ENCODE data around the gene DSCAM.
A peak's percentile ranks its signal among the peaks of the same experiment; 100 is the strongest.

The DSCAM gene

GRCh38 chr21:40160911-40161310, 686.0 kb downstream of the DSCAM start:
- no peak for FAIRE-seq

- no peak for FAIRE-seq
These were observed 688.6 kb downstream of the DSCAM start for GRCh38 chr21:40158366-40158765.

- no peak for FAIRE-seq
These were observed 691.4 kb downstream of the DSCAM start for GRCh38 chr21:40155563-40155962.

- FAIRE-seq = no peak
These were observed 693.6 kb downstream of the DSCAM start for GRCh38 chr21:40153351-40153750.

GRCh38 chr21:40152476-40152875, 694.5 kb downstream of the DSCAM start:
- no peak for FAIRE-seq

GRCh38 chr21:40151611-40152010, 695.3 kb downstream of the DSCAM start:
- FAIRE-seq = no peak

GRCh38 chr21:40146216-40146837, 700.6 kb downstream of the DSCAM start:
- no peak for FAIRE-seq

GRCh38 chr21:40143822-40144525, 703.0 kb downstream of the DSCAM start:
- peak; percentile 48 for FAIRE-seq

GRCh38 chr21:40141621-40142020, 705.3 kb downstream of the DSCAM start:
- FAIRE-seq = no peak

GRCh38 chr21:40140675-40141074, 706.3 kb downstream of the DSCAM start:
- FAIRE-seq = no peak

GRCh38 chr21:40139636-40140035, 707.3 kb downstream of the DSCAM start:
- no peak for FAIRE-seq

- no peak for FAIRE-seq
These were observed 710.4 kb downstream of the DSCAM start for GRCh38 chr21:40136571-40136970.

- no peak for FAIRE-seq
These were observed 712.0 kb downstream of the DSCAM start for GRCh38 chr21:40134731-40135492.

GRCh38 chr21:40130476-40130875, 716.5 kb downstream of the DSCAM start:
- FAIRE-seq = no peak

GRCh38 chr21:40129809-40130208, 717.1 kb downstream of the DSCAM start:
- FAIRE-seq = no peak

GRCh38 chr21:40128891-40129290, 718.1 kb downstream of the DSCAM start:
- no peak for FAIRE-seq

GRCh38 chr21:40120940-40121575, 725.9 kb downstream of the DSCAM start:
- FAIRE-seq = no peak

- no peak for FAIRE-seq
These were observed 728.4 kb downstream of the DSCAM start for GRCh38 chr21:40118527-40118926.

GRCh38 chr21:40117236-40117635, 729.7 kb downstream of the DSCAM start:
- no peak for FAIRE-seq

- no peak for FAIRE-seq
These were observed 731.2 kb downstream of the DSCAM start for GRCh38 chr21:40115775-40116174.

- FAIRE-seq = no peak
These were observed 744.3 kb downstream of the DSCAM start for GRCh38 chr21:40102682-40103081.

- no peak for FAIRE-seq
These were observed 747.1 kb downstream of the DSCAM start for GRCh38 chr21:40099809-40100208.

- FAIRE-seq = no peak
These were observed 751.5 kb downstream of the DSCAM start for GRCh38 chr21:40095477-40095876.

GRCh38 chr21:40080385-40080784, 766.6 kb downstream of the DSCAM start:
- FAIRE-seq = no peak
